Nephron progenitor cell (in vitro differentiated cells): Measurements from ENCODE around the gene SERINC3.

Experiments
- DNase-seq: peaks from one replicate; pipeline ENCODE4 v3.0.0; 2021
- H3K27ac Mint-ChIP-seq: 2 replicates; pipeline ENCODE4 v1.8.0; 2021; ENCODE audit warnings: mild to moderate bottlenecking, moderate library complexity, mixed read lengths
- H3K27me3 Mint-ChIP-seq: 2 replicates; pipeline ENCODE4 v1.8.0; 2021; ENCODE audit warnings: mild to moderate bottlenecking, low read depth, mixed read lengths; ENCODE audit not compliant: poor library complexity
- H3K36me3 Mint-ChIP-seq: 2 replicates; pipeline ENCODE4 v1.8.0; 2021; ENCODE audit warnings: low read depth, mixed read lengths
- H3K4me1 Mint-ChIP-seq: 2 replicates; pipeline ENCODE4 v1.8.0; 2021; ENCODE audit warnings: mixed read lengths
- H3K4me3 Mint-ChIP-seq: 2 replicates; pipeline ENCODE4 v1.8.0; 2021; ENCODE audit warnings: mild to moderate bottlenecking, moderate library complexity, mixed read lengths
- H3K9me3 Mint-ChIP-seq: 2 replicates; pipeline ENCODE4 v1.8.0; 2021; ENCODE audit warnings: mild to moderate bottlenecking, moderate library complexity, mixed read lengths
- TF ChIP-seq, protein P1 (sequence below): fragments of 200-600 bp; sonication (generic); IDR thresholded peaks from 2 replicates; pipeline ENCODE4 v1.5.0; 2021; ENCODE audit warnings: antibody characterized with exemption

SERINC3 gene

DNA sequence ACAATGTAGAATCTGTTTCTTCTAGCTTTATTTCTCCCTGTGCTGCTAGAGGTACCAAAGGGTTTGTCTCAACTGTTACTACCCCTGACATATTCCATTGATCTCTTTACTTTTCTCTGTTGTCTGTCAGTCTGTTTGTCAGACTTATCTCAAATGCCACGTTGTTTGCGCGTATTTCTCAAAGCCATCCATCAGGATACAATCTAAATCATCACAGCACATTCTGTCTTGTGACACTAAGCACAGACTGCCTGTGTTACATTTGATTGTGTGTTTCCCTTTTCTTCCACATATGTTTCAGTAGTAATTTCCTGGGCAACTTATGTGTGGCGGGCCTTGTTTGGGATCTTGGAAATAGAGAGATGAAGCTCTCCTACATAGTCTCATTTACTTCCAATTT is 30.2 kb upstream of the SERINC3 start:
- peaks cover 15% of the 10 kb centered on the region for H3K4me1 Mint-ChIP-seq
- DNase-seq, result no peak
- no peak overlapping the region for H3K4me3 Mint-ChIP-seq
- no peaks in the 10 kb centered on the region for H3K36me3 Mint-ChIP-seq
- H3K9me3 Mint-ChIP-seq, result no peaks in the 10 kb centered on the region
- TF ChIP-seq, protein P1, sequence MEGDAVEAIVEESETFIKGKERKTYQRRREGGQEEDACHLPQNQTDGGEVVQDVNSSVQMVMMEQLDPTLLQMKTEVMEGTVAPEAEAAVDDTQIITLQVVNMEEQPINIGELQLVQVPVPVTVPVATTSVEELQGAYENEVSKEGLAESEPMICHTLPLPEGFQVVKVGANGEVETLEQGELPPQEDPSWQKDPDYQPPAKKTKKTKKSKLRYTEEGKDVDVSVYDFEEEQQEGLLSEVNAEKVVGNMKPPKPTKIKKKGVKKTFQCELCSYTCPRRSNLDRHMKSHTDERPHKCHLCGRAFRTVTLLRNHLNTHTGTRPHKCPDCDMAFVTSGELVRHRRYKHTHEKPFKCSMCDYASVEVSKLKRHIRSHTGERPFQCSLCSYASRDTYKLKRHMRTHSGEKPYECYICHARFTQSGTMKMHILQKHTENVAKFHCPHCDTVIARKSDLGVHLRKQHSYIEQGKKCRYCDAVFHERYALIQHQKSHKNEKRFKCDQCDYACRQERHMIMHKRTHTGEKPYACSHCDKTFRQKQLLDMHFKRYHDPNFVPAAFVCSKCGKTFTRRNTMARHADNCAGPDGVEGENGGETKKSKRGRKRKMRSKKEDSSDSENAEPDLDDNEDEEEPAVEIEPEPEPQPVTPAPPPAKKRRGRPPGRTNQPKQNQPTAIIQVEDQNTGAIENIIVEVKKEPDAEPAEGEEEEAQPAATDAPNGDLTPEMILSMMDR, result no peak
- no peak overlapping the region for H3K27ac Mint-ChIP-seq
- H3K27me3 Mint-ChIP-seq, result no peaks in the 10 kb centered on the region

DNA sequence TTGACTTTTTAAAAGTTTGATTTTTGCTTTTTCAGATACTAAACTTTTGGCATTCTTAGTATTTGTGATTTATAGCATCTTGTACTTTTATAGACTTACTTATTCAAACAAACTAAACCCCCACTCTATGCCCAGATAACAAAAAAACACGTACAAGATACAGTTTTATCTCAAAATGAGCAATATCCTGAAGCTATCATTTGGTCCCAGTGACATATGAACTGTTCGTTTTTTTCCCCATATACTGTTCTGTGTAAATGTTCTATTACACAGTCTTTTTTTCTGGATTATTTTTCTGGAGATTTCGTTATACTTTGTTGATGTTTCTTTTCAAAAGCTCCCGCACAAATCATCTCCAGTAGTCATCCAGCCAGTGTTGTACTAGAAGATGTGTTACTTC is 27.3 kb upstream of the SERINC3 start:
- DNase-seq, result no peak
- Mint-ChIP-seq H3K27ac (no peak overlapping the region), H3K4me1 (peaks cover 15% of the 10 kb centered on the region), H3K9me3 (no peaks in the 10 kb centered on the region), H3K36me3 (no peaks in the 10 kb centered on the region), H3K4me3 (no peak overlapping the region), H3K27me3 (no peaks in the 10 kb centered on the region)
- TF ChIP-seq, protein P1, result no peak

DNA sequence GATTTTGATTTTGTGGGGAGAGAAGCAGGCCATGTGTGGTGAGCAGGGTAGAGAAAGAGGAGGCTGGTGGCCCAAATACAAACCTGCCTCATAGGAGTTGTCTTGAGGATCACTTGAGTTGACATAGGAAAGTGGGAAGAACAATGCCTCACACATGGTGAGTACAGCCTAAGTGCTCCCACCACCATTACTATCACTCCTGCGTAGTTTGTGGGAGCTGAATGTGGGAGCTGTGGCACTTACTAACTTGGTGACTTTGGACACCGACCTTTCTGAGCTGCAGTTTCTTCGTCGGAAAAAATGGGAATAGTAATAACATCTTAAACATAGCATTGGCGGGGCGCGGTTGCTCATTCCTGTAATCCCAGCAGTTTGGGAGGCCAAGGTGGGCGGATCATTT is 25.5 kb upstream of the SERINC3 start:
- Mint-ChIP-seq H3K27me3 (no peaks in the 10 kb centered on the region), H3K27ac (peak overlapping the region; percentile 8), H3K4me3 (no peak overlapping the region), H3K36me3 (no peaks in the 10 kb centered on the region), H3K9me3 (no peaks in the 10 kb centered on the region), H3K4me1 (no peaks in the 10 kb centered on the region)
- TF ChIP-seq, protein P1, result no peak
- DNase-seq, result no peak

- no peaks in the 10 kb centered on the region for H3K27me3 Mint-ChIP-seq
- H3K9me3 Mint-ChIP-seq, result no peaks in the 10 kb centered on the region
- H3K4me1 Mint-ChIP-seq, result peaks cover 5% of the 10 kb centered on the region
- no peaks in the 10 kb centered on the region for H3K36me3 Mint-ChIP-seq
- DNase-seq, result no peak
- TF ChIP-seq, protein P1, result no peak
- H3K4me3 Mint-ChIP-seq, result no peak overlapping the region
- H3K27ac Mint-ChIP-seq, result no peak overlapping the region
Observed at GRCh38 chr20:44544263-44544662, 22.4 kb upstream of the SERINC3 start.

- no peak for DNase-seq
- TF ChIP-seq, protein P1, result no peak
- Mint-ChIP-seq H3K36me3 (no peaks in the 10 kb centered on the region), H3K27me3 (no peaks in the 10 kb centered on the region), H3K27ac (no peak overlapping the region), H3K4me3 (no peak overlapping the region), H3K9me3 (no peaks in the 10 kb centered on the region), H3K4me1 (peaks cover 5% of the 10 kb centered on the region)
Observed at GRCh38 chr20:44543358-44543757, 21.5 kb upstream of the SERINC3 start.

DNA sequence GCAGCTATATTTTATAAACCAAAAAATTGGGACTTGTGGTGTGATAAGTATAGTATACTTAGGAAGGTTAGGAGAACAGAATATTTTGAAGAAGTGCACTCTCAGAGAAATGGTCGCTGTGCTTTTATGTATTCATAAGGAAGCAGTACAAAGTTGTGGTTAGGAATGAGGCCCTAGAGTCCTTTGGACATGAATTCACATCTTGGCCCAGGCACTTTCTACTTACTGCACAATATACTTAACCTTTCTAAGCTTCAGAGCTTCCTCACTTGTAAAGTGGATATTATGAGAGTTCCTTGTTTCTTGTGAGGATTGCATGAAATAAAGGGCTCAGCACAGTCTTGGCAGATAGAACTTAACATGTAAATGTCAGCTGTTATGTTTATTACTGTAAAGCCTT is 21.0 kb upstream of the SERINC3 start:
- Mint-ChIP-seq H3K27ac (no peak overlapping the region), H3K4me1 (peaks cover 5% of the 10 kb centered on the region), H3K4me3 (no peak overlapping the region), H3K36me3 (no peaks in the 10 kb centered on the region), H3K9me3 (no peaks in the 10 kb centered on the region), H3K27me3 (no peaks in the 10 kb centered on the region)
- TF ChIP-seq, protein P1, result no peak
- DNase-seq, result no peak
